ENCODE data around the gene DCUN1D2. TPM values are rescaled to one million over a fixed set of nuclear protein-coding genes. Genes with fewer than 3 reads are reported as not detected.
"Not testable (repeated sequence)": the region's sequence is repeated elsewhere in the genome, so short reads cannot be mapped to it uniquely, and the experiment has no call there.

Gene DCUN1D2
- polyA plus RNA-seq, 4 donors, result 7.3 to 19.2 (median 15.7) TPM

- DNase-seq (no peak), FAIRE-seq (no peak)
- peaks cover 5 to 32% (median 7%) of the 10 kb centered on the region in 3 donors for H3K36me3 ChIP-seq (ENCODE audit: control insufficient read depth in 3 of 3, insufficient read depth in 2 of 3, low read depth in 1 of 3, low read length in 3 of 3)
- H3K4me1 ChIP-seq (ENCODE audit: control insufficient read depth in 3 of 3, insufficient read depth in 2 of 3, low read depth in 1 of 3, low read length in 2 of 3), result no peaks in the 10 kb centered on the region
- no peak overlapping the region for H3K27ac ChIP-seq (ENCODE audit: low read depth in 1 of 3, low read length in 2 of 3)
- WGBS, 3 donors, result 96 to 100% (median 99%) methylated on average over 3 of the region's 3 CpGs
- no peaks in the 10 kb centered on the region for H3K27me3 ChIP-seq (ENCODE audit: control insufficient read depth in 3 of 3, insufficient read depth in 3 of 3, low read length in 3 of 3)
- H3K4me3 ChIP-seq (ENCODE audit: low read depth in 1 of 3, low read length in 3 of 3), result no peak overlapping the region
- no peaks in the 10 kb centered on the region for H3K9me3 ChIP-seq (ENCODE audit: control insufficient read depth in 2 of 2, insufficient read depth in 1 of 2, low read depth in 1 of 2, low read length in 1 of 2)
Observed at GRCh38 chr13:113477724-113478123, 12.8 kb downstream of the DCUN1D2 start.

GRCh38 chr13:113476811-113477210, 13.7 kb downstream of the DCUN1D2 start:
- H3K9me3 ChIP-seq (ENCODE audit: control insufficient read depth in 2 of 2, insufficient read depth in 1 of 2, low read depth in 1 of 2, low read length in 1 of 2), result no peaks in the 10 kb centered on the region
- H3K27ac ChIP-seq (ENCODE audit: low read depth in 1 of 3, low read length in 2 of 3), result no peak overlapping the region
- peaks cover 7 to 40% (median 7%) of the 10 kb centered on the region in 3 donors for H3K36me3 ChIP-seq (ENCODE audit: control insufficient read depth in 3 of 3, insufficient read depth in 2 of 3, low read depth in 1 of 3, low read length in 3 of 3)
- H3K27me3 ChIP-seq (ENCODE audit: control insufficient read depth in 3 of 3, insufficient read depth in 3 of 3, low read length in 3 of 3), result no peaks in the 10 kb centered on the region
- DNase-seq, result no peak
- no peak overlapping the region for H3K4me3 ChIP-seq (ENCODE audit: low read depth in 1 of 3, low read length in 3 of 3)
- no peaks in the 10 kb centered on the region for H3K4me1 ChIP-seq (ENCODE audit: control insufficient read depth in 3 of 3, insufficient read depth in 2 of 3, low read depth in 1 of 3, low read length in 2 of 3)
- WGBS, 3 donors, result 98 to 99% (median 98%) methylated on average over 7 of the region's 7 CpGs
- FAIRE-seq, result no peak

GRCh38 chr13:113475911-113476310, 14.6 kb downstream of the DCUN1D2 start:
- DNase-seq, result no peak
- no peak overlapping the region for H3K27ac ChIP-seq (ENCODE audit: low read depth in 1 of 3, low read length in 2 of 3)
- no peak overlapping the region for H3K4me3 ChIP-seq (ENCODE audit: low read depth in 1 of 3, low read length in 3 of 3)
- no peaks in the 10 kb centered on the region for H3K27me3 ChIP-seq (ENCODE audit: control insufficient read depth in 3 of 3, insufficient read depth in 3 of 3, low read length in 3 of 3)
- no peaks in the 10 kb centered on the region for H3K4me1 ChIP-seq (ENCODE audit: control insufficient read depth in 3 of 3, insufficient read depth in 2 of 3, low read depth in 1 of 3, low read length in 2 of 3)
- H3K36me3 ChIP-seq (ENCODE audit: control insufficient read depth in 3 of 3, insufficient read depth in 2 of 3, low read depth in 1 of 3, low read length in 3 of 3), result peaks cover 7 to 41% (median 8%) of the 10 kb centered on the region in 3 donors
- FAIRE-seq, result no peak
- WGBS, 3 donors, result 96 to 98% (median 96%) methylated on average over 12 of the region's 12 CpGs
- no peaks in the 10 kb centered on the region for H3K9me3 ChIP-seq (ENCODE audit: control insufficient read depth in 2 of 2, insufficient read depth in 1 of 2, low read depth in 1 of 2, low read length in 1 of 2)

- Histone ChIP-seq H3K36me3 (ENCODE audit: control insufficient read depth in 3 of 3, insufficient read depth in 2 of 3, low read depth in 1 of 3, low read length in 3 of 3) (peaks cover 7 to 41% (median 8%) of the 10 kb centered on the region in 3 donors), H3K27ac (ENCODE audit: low read depth in 1 of 3, low read length in 2 of 3) (no peak overlapping the region), H3K27me3 (ENCODE audit: control insufficient read depth in 3 of 3, insufficient read depth in 3 of 3, low read length in 3 of 3) (no peaks in the 10 kb centered on the region), H3K4me3 (ENCODE audit: low read depth in 1 of 3, low read length in 3 of 3) (no peak overlapping the region), H3K9me3 (ENCODE audit: control insufficient read depth in 2 of 2, insufficient read depth in 1 of 2, low read depth in 1 of 2, low read length in 1 of 2) (no peaks in the 10 kb centered on the region), H3K4me1 (ENCODE audit: control insufficient read depth in 3 of 3, insufficient read depth in 2 of 3, low read depth in 1 of 3, low read length in 2 of 3) (no peaks in the 10 kb centered on the region)
- WGBS, 3 donors, result 94 to 97% (median 94%) methylated on average over 11 of the region's 11 CpGs
- DNase-seq, result no peak
- FAIRE-seq, result no peak
Observed at GRCh38 chr13:113475280-113475679, 15.2 kb downstream of the DCUN1D2 start.

- Histone ChIP-seq H3K27ac (ENCODE audit: low read depth in 1 of 3, low read length in 2 of 3) (no peak overlapping the region), H3K27me3 (ENCODE audit: control insufficient read depth in 3 of 3, insufficient read depth in 3 of 3, low read length in 3 of 3) (no peaks in the 10 kb centered on the region), H3K36me3 (ENCODE audit: control insufficient read depth in 3 of 3, insufficient read depth in 2 of 3, low read depth in 1 of 3, low read length in 3 of 3) (peaks cover 7 to 45% (median 8%) of the 10 kb centered on the region in 3 donors), H3K9me3 (ENCODE audit: control insufficient read depth in 2 of 2, insufficient read depth in 1 of 2, low read depth in 1 of 2, low read length in 1 of 2) (no peaks in the 10 kb centered on the region), H3K4me3 (ENCODE audit: low read depth in 1 of 3, low read length in 3 of 3) (no peak overlapping the region), H3K4me1 (ENCODE audit: control insufficient read depth in 3 of 3, insufficient read depth in 2 of 3, low read depth in 1 of 3, low read length in 2 of 3) (no peaks in the 10 kb centered on the region)
- DNase-seq (no peak), FAIRE-seq (no peak)
- 75 to 87% (median 82%) methylated on average over 10 of the region's 10 CpGs for WGBS, 3 donors
Observed at GRCh38 chr13:113474179-113474578, 16.3 kb downstream of the DCUN1D2 start.

GRCh38 chr13:113472355-113473025, 18.0 kb downstream of the DCUN1D2 start:
- Histone ChIP-seq H3K27me3 (ENCODE audit: control insufficient read depth in 3 of 3, insufficient read depth in 3 of 3, low read length in 3 of 3) (no peaks in the 10 kb centered on the region), H3K4me3 (ENCODE audit: low read depth in 1 of 3, low read length in 3 of 3) (no peak overlapping the region), H3K4me1 (ENCODE audit: control insufficient read depth in 3 of 3, insufficient read depth in 2 of 3, low read depth in 1 of 3, low read length in 2 of 3) (no peaks in the 10 kb centered on the region), H3K36me3 (ENCODE audit: control insufficient read depth in 3 of 3, insufficient read depth in 2 of 3, low read depth in 1 of 3, low read length in 3 of 3) (peaks cover 9 to 47% (median 11%) of the 10 kb centered on the region in 3 donors), H3K27ac (ENCODE audit: low read depth in 1 of 3, low read length in 2 of 3) (peak overlapping the region in 1 of 3 donors; percentile 39), H3K9me3 (ENCODE audit: control insufficient read depth in 2 of 2, insufficient read depth in 1 of 2, low read depth in 1 of 2, low read length in 1 of 2) (no peaks in the 10 kb centered on the region)
- DNase-seq, result no peak
- FAIRE-seq, result no peak
- 89 to 97% (median 94%) methylated on average over 25 to 28 of the region's 28 CpGs for WGBS, 3 donors

GRCh38 chr13:113471844-113472243, 18.7 kb downstream of the DCUN1D2 start:
- DNase-seq, result no peak

GRCh38 chr13:113470635-113471163, 19.8 kb downstream of the DCUN1D2 start:
- not testable (repeated sequence) for H3K27me3 ChIP-seq (ENCODE audit: control insufficient read depth in 3 of 3, insufficient read depth in 3 of 3, low read length in 3 of 3); H3K4me3 ChIP-seq (ENCODE audit: low read depth in 1 of 3, low read length in 3 of 3); FAIRE-seq; DNase-seq; H3K4me1 ChIP-seq (ENCODE audit: control insufficient read depth in 3 of 3, insufficient read depth in 2 of 3, low read depth in 1 of 3, low read length in 2 of 3); H3K9me3 ChIP-seq (ENCODE audit: control insufficient read depth in 2 of 2, insufficient read depth in 1 of 2, low read depth in 1 of 2, low read length in 1 of 2); H3K27ac ChIP-seq (ENCODE audit: low read depth in 1 of 3, low read length in 2 of 3)
- H3K36me3 ChIP-seq (ENCODE audit: control insufficient read depth in 3 of 3, insufficient read depth in 2 of 3, low read depth in 1 of 3, low read length in 3 of 3), result peaks cover 9 to 48% (median 11%) of the 10 kb centered on the region in 3 donors
- WGBS, 3 donors, result 91 to 100% (median 97%) methylated on average over 3 to 4 of the region's 4 CpGs

More at GRCh38 chr13:113471844-113472243, 18.7 kb downstream of the DCUN1D2 start:
- H3K27ac ChIP-seq (ENCODE audit: low read depth in 1 of 3, low read length in 2 of 3), result no peak overlapping the region
- no peaks in the 10 kb centered on the region for H3K27me3 ChIP-seq (ENCODE audit: control insufficient read depth in 3 of 3, insufficient read depth in 3 of 3, low read length in 3 of 3)
- FAIRE-seq, result no peak
- H3K36me3 ChIP-seq (ENCODE audit: control insufficient read depth in 3 of 3, insufficient read depth in 2 of 3, low read depth in 1 of 3, low read length in 3 of 3), result peaks cover 9 to 48% (median 11%) of the 10 kb centered on the region in 3 donors
- H3K9me3 ChIP-seq (ENCODE audit: control insufficient read depth in 2 of 2, insufficient read depth in 1 of 2, low read depth in 1 of 2, low read length in 1 of 2), result no peaks in the 10 kb centered on the region
- no peak overlapping the region for H3K4me3 ChIP-seq (ENCODE audit: low read depth in 1 of 3, low read length in 3 of 3)
- no peaks in the 10 kb centered on the region for H3K4me1 ChIP-seq (ENCODE audit: control insufficient read depth in 3 of 3, insufficient read depth in 2 of 3, low read depth in 1 of 3, low read length in 2 of 3)
- WGBS, 3 donors, result 85 to 91% (median 89%) methylated on average over 11 of the region's 11 CpGs
